IPS-NIHi7 (cell line): ENCODE results near the gene RUNX1.

ENCODE experiments used
- DNase-seq: peaks from one replicate; pipeline ENCODE4 v3.0.0; 2012; ENCODE audit warnings: mixed read lengths; ENCODE audit errors: extremely low spot score

The RUNX1 gene

GRCh38 chr21:34882719-34883131, 166.4 kb downstream of the RUNX1 start:
- DNase-seq: no peak

- DNase-seq: no peak
Measured at GRCh38 chr21:34881839-34882371, 167.2 kb downstream of the RUNX1 start.

- DNase-seq: no peak
Measured at GRCh38 chr21:34881421-34881820, 167.7 kb downstream of the RUNX1 start.

- DNase-seq: no peak
Measured at GRCh38 chr21:34880401-34880800, 168.7 kb downstream of the RUNX1 start.

- no peak for DNase-seq
Measured at GRCh38 chr21:34878940-34879339, 170.2 kb downstream of the RUNX1 start.

- no peak for DNase-seq
Measured at GRCh38 chr21:34878501-34878900, 170.6 kb downstream of the RUNX1 start.

- DNase-seq: no peak
Measured at GRCh38 chr21:34877485-34878128, 171.5 kb downstream of the RUNX1 start.

GRCh38 chr21:34875830-34876229, 173.3 kb downstream of the RUNX1 start:
- no peak for DNase-seq

- DNase-seq: no peak
Measured at GRCh38 chr21:34874684-34875513, 174.2 kb downstream of the RUNX1 start.

- DNase-seq: no peak
Measured at GRCh38 chr21:34871026-34871908, 177.8 kb downstream of the RUNX1 start.

- no peak for DNase-seq
Measured at GRCh38 chr21:34870246-34870645, 178.9 kb downstream of the RUNX1 start.

GRCh38 chr21:34869545-34869944, 179.6 kb downstream of the RUNX1 start:
- no peak for DNase-seq

- DNase-seq: no peak
Measured at GRCh38 chr21:34867785-34868184, 181.3 kb downstream of the RUNX1 start.

GRCh38 chr21:34865400-34866241, 183.5 kb downstream of the RUNX1 start:
- peak; percentile 61 for DNase-seq

- DNase-seq: no peak
Measured at GRCh38 chr21:34864370-34865149, 184.5 kb downstream of the RUNX1 start.

GRCh38 chr21:34862951-34863350, 186.2 kb downstream of the RUNX1 start:
- no peak for DNase-seq

- no peak for DNase-seq
Measured at GRCh38 chr21:34861258-34861657, 187.8 kb downstream of the RUNX1 start.

GRCh38 chr21:34859976-34860653, 189.0 kb downstream of the RUNX1 start:
- DNase-seq: no peak

GRCh38 chr21:34858559-34858958, 190.5 kb downstream of the RUNX1 start:
- no peak for DNase-seq

- DNase-seq: no peak
Measured at GRCh38 chr21:34857874-34858273, 191.2 kb downstream of the RUNX1 start.
